GM19468 (cell line): Measurements from ENCODE around the gene TMEM88.

ENCODE experiments used
- ATAC-seq: cut with Tn5 transposase; IDR thresholded peaks from one replicate; pipeline ENCODE4 v1.9.1; 2021; ENCODE audit warnings: mild to moderate bottlenecking, moderate library complexity, moderate number of reproducible peaks; ENCODE audit not compliant: unreplicated experiment; ENCODE audit errors: extremely low read depth

The TMEM88 gene

GRCh38 chr17:7882068-7882467 lies 27.2 kb downstream of the TMEM88 start:
- no peak for ATAC-seq

DNA sequence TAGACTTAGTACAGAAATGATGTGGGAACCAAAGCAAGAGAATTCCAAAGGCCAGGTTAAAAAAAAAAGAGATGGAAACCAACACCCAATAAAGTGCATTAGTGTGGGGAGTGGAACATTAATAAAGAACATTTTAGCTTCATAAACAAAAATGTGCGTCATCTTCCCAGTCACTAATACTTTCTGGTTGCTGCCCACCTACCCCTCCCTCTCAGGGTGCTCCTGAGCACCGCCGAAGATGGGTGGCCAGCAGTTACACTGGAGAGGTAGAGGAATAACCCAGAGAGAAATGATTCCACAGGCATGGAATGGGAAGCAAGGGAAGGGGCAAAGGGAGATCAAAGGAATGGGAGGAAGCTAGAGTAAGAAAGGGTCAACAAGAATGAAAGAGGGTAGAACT lies 27.8 kb downstream of the TMEM88 start:
- no peak for ATAC-seq

DNA sequence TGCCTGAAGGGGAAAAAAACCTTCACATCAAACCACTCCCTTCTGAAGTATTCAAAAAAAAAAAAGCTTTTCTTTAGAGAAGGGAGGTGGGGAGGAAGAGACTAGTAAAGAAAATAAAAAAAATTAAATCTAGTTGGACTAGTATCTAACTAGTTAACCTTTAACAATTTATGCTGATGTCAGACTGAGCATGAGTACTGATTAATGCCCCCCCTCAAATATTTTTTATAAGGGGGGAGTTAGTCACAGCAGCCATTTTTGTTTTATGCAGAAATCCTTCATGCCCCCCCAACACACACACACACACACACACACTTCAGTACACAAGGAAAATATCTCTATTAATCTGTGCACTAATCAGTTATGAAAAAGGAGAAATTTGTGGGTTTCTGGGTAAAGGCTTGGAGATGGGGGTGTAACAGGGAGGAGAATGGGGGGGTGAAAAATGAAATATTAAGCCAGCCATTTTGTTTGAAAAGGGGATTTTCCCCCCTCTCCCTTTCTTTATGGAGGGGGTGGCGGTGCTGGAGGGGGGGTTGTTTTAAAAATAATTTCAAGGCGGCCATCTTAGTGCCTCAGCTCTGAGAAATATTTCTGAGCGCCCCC lies 29.0 kb downstream of the TMEM88 start:
- no peak for ATAC-seq

DNA sequence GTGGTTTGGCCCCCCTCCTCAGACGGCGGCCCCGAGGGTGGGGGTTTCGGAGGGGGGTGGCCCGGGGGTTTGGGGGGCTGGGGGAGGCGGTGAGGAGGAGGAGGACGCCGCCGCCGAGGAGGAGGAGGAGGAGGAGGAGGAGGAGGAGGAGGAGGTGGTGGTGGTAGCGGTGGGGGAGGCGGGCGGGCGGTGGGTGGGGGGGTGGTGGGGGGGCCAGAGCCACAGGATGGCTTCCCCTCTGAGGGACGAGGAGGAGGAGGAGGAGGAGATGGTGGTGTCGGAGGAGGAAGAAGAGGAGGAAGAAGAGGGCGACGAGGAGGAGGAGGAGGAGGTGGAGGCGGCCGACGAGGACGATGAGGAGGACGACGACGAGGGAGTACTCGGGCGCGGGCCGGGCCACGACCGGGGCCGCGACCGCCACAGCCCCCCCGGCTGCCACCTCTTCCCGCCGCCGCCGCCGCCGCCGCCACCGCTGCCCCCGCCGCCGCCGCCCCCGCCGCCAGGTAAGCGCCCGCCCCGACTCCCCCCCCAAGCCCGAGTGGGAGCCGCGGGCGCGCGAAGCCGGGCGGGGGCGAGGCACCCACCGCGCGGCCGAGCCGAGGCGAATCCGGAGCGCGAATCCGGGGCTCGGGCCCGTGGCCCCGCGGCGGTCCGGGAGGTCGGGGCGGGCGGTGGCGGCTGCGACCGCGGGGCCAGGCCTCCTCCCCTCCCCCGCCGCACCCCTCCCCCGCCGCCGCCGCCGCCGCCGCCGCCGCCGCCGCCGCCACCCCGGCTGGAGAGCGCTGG lies 29.9 kb downstream of the TMEM88 start:
- no peak for ATAC-seq

- ATAC-seq = no peak
These were observed 30.7 kb downstream of the TMEM88 start for GRCh38 chr17:7885367-7886226.

DNA sequence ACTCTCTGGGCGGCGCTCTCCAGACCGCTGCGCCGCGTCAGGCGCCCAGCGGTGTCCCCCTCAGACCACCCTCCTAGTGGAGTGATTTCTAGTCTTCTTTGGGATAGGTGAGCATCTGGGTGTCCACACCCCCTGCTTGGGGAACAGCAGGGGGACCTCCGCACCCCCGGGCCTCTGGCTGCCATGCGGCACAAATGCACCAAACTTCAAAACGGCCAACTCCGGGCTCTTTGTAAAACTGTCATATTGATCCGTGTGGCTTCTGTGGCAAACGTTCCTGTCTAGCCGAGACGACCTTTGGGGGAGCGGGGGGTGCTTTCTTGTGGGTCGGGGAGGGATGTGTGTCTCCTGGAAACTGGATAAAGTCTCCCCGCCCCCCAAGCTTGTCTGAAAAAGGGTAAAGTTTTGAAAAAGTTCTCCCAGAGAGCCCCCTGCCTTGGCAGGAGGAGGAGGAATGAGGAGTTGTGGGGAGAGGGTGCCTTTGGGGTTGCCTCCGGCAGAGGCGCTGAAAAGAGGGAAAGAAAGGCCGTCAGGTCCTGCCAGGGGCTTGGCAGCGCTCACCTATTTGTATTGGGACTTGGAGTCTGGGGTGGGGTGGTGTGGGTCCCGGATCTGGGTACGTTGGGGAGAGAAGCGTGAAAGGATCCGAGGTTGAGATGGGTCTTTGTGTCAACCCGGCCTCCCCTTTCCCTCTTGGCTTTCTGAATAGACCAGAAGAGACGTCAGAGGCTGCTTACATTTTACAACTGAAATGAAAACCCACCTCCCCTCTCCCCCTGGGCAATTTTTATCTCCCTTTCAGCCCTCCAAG lies 31.6 kb downstream of the TMEM88 start:
- ATAC-seq = no peak

GRCh38 chr17:7887038-7887481 lies 32.2 kb downstream of the TMEM88 start:
- no peak for ATAC-seq

DNA sequence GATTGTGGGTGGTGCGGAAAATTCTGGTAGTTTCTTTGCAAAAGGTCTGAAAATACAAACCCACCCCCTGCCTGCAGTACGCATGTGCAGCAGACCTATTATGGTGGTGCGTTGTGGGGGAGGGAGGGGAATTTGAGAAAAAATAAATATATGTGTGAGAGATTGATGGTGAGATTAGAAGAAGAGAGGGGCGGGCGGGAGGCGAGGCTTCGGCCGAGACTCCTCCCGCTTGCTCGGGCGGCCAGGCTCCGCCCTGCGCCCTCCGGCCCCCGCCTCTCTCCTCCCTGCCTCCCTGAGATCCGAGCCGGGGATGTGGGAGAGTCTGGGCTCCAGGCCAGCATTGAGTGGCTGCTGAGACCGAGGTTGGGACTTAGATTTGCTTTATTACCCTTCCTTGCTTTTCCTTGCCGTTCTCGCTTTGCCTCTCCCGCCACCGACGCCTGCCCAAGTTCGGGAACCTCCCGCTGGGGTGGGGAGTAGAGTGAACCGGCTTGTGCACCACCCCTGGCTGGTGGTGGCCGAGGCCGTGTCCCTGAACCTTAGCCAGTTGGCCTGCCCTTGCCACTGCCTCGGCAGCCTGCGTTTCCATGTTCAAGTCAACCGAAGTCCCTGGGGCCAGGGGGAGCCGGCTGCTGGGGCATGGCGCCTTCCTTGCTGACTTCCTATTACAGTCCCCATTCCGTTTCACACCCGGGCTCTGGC lies 32.8 kb downstream of the TMEM88 start:
- no peak for ATAC-seq

- ATAC-seq = no peak
These were observed 33.5 kb downstream of the TMEM88 start, which contains the start of gene CHD3 for GRCh38 chr17:7888184-7888920. CHD3 (plus strand) TSS chr17:7888789; CDS start chr17:7889001, 212 bp downstream.

DNA sequence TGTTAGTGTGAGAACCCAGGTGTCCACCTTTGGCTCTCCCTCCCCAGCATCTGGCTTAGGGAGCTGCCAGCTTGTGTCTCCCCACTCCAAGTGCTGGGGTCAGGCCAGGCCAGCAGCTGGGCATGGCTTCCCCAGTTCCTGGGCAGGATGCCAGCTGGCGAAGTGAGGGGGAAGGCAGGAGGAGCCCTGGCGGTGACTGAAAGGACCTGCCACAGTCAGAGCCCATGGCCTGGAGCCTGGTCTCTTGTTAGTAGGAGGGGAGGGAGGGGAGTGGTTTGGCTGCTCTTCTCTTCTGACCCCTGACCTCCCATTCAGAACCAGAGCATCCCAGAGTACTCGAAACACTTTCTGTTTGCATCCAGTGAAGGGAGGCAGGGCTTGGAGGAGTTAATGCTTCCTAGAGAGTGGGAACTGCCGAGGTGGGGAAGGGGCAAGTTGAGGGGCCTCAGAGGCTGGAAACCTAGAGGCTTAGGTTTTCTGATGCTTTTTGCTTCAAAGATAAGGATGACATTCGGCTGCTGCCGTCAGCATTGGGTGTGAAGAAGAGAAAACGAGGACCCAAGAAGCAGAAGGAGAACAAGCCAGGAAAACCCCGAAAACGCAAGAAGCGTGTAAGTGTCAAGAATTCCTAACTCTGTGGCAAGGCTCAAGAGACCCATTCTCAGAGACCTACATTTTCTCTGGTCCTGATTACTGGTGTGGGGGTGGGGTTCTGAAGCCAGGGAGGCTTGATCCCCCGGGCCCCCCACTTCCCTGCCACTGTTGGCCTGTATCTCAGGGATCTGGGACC lies 34.5 kb downstream of the TMEM88 start:
- ATAC-seq = no peak

GRCh38 chr17:7893187-7893880 lies 38.5 kb downstream of the TMEM88 start:
- ATAC-seq = no peak

- no peak for ATAC-seq
These were observed 39.4 kb downstream of the TMEM88 start for GRCh38 chr17:7894226-7894625.

DNA sequence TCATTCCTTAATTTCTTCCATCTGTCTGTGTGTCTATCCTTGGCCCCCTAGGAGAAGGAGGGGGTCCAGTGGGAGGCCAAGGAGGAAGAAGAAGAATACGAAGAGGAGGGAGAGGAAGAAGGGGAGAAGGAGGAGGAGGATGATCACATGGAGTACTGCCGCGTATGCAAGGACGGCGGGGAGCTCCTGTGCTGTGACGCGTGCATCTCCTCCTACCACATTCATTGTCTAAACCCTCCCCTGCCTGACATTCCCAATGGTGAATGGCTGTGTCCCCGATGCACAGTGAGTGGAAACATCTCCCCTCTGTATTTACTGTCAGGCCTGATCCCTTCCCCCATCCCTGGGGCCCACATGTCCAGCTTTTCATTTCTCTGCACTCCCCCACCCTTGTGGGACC lies 40.0 kb downstream of the TMEM88 start:
- no peak for ATAC-seq

GRCh38 chr17:7897090-7897489 lies 42.2 kb downstream of the TMEM88 start:
- ATAC-seq = no peak

- ATAC-seq = no peak
These were observed 42.9 kb downstream of the TMEM88 start for GRCh38 chr17:7897773-7898172.

DNA sequence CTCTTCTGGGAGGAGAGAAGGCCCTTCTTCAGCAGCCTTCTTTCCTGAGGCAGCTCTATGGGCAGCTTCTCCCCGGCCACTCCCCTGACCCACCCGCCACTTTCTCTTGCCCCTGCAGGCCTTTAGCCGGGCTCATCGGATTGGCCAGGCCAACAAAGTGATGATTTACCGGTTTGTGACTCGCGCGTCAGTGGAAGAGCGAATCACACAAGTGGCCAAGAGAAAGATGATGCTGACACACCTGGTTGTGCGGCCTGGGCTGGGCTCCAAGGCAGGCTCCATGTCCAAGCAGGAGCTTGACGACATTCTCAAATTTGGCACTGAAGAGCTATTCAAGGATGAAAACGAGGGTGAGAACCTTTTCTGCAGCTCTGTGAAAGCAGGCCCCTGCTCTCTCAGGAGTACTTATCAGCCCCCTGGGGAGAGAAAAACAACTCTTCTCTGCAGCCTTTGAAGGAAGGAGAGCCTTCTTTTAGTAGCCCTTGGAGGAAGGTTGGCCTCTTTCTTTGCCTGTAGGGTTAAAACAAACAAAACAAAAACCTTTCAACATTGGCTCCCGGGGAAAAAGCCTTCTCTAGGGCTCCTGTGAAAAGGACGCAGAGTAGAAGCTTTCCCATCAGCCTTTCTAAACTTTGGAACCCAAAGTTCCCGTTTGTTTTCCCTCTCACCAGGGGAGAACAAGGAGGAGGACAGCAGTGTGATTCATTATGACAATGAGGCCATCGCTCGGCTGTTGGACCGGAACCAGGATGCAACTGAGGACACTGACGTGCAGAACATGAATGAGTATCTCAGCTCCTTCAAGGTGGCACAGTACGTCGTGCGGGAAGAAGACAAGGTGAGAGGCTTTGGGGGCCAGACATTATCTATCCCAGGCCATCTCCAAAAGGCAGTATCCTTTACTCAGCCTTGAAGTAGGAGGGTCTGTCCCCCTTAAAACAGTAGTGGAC lies 48.6 kb downstream of the TMEM88 start:
- ATAC-seq = no peak
